Measurements from ENCODE around the gene METRNL.

Gene METRNL

DNA sequence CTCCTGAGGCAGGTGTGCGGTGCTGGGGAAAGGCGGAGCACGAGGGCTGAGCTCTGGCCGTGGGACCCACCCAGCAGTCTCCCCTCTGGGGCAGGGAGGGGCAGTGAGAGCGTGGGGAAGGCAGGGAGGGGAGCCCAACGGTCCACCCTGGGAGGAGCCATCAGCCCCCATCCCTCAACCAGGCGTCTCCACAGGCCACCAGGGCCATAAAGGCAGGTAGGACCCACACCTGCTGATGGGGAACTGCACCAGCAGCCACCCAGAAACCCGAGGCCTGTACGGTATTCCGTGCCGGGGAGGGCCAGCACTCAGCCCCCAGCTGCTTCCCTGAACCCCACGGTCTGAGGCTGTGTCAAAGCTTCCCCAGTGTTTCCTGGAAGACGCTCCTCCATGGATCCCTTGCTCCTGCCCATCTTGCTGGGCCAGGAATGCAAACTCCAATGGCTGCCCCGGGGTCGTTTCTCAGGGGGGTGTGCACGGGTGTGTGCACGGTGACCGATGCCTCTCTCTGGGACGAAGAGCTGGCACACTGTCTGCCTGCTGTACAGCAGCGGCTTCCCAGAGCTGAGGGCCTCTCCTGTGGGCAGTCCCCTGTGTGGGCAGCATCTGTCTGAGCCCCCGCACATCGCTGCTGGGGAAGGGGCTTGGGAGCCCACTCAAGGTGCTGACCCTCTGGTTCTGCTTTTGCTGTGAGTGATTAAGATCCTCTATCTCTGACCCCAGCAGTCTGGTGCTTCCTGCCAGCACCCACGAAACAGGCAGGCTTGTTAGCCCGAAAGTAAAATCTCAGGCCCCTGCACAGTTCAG, 17.2 kb upstream of the METRNL start:
- H3K4me3 ChIP-seq (ENCODE audit: low read length): no peak overlapping the region
- H3F3A ChIP-seq (ENCODE audit: control insufficient read depth, insufficient read depth): no peaks in the 10 kb centered on the region
- no peaks in the 10 kb centered on the region for H3K4me1 ChIP-seq (ENCODE audit: control insufficient read depth, low read length)
- no peaks in the 10 kb centered on the region for H3K9me2 ChIP-seq (replicated peaks; ENCODE audit: control insufficient read depth, low read length)
- no peak overlapping the region for H3K4me2 ChIP-seq (ENCODE audit: low read length)
- H3K27me3 ChIP-seq (ENCODE audit: control insufficient read depth, low read length): 0 out of 2 replicates have a peak, but pooled peaks cover 3% of the 10 kb centered on the region
- H3K9me3 ChIP-seq (ENCODE audit: control insufficient read depth, insufficient read depth, low read length): no peaks in the 10 kb centered on the region
- no peaks in the 10 kb centered on the region for H3K36me3 ChIP-seq (ENCODE audit: control insufficient read depth, low read length)
- no peaks in the 10 kb centered on the region for H3K79me2 ChIP-seq (ENCODE audit: control insufficient read depth, low read length)
- no peaks in the 10 kb centered on the region for H4K20me1 ChIP-seq (ENCODE audit: control insufficient read depth, insufficient read depth, low read depth, low read length)
- no peak overlapping the region for H3K27ac ChIP-seq (ENCODE audit: low read depth, low read length)
- no peak for TF ChIP-seq EZH2phosphoT487 (IDR thresholded peaks at IDR 0.05; ENCODE audit: borderline replicate concordance, low read length)
- TF ChIP-seq CTCF (IDR thresholded peaks at IDR 0.05; ENCODE audit: low read depth, low read length, poor library complexity, severe bottlenecking): no peak

GRCh38 chr17:83062818-83063671, 16.4 kb upstream of the METRNL start:
- TF ChIP-seq EZH2phosphoT487 (IDR thresholded peaks at IDR 0.05; ENCODE audit: borderline replicate concordance, low read length) (no peak), CTCF (IDR thresholded peaks at IDR 0.05; ENCODE audit: low read depth, low read length, poor library complexity, severe bottlenecking) (no peak)
- Histone ChIP-seq H4K20me1 (ENCODE audit: control insufficient read depth, insufficient read depth, low read depth, low read length) (no peaks in the 10 kb centered on the region), H3K9me3 (ENCODE audit: control insufficient read depth, insufficient read depth, low read length) (no peaks in the 10 kb centered on the region), H3K4me2 (ENCODE audit: low read length) (no peak overlapping the region), H3F3A (ENCODE audit: control insufficient read depth, insufficient read depth) (no peaks in the 10 kb centered on the region), H3K36me3 (ENCODE audit: control insufficient read depth, low read length) (no peaks in the 10 kb centered on the region), H3K79me2 (ENCODE audit: control insufficient read depth, low read length) (no peaks in the 10 kb centered on the region), H3K27ac (ENCODE audit: low read depth, low read length) (no peak overlapping the region), H3K4me1 (ENCODE audit: control insufficient read depth, low read length) (no peaks in the 10 kb centered on the region), H3K27me3 (ENCODE audit: control insufficient read depth, low read length) (0 out of 2 replicates have a peak, but pooled peaks cover 3% of the 10 kb centered on the region), H3K9me2 (replicated peaks; ENCODE audit: control insufficient read depth, low read length) (no peaks in the 10 kb centered on the region), H3K4me3 (ENCODE audit: low read length) (no peak overlapping the region)

DNA sequence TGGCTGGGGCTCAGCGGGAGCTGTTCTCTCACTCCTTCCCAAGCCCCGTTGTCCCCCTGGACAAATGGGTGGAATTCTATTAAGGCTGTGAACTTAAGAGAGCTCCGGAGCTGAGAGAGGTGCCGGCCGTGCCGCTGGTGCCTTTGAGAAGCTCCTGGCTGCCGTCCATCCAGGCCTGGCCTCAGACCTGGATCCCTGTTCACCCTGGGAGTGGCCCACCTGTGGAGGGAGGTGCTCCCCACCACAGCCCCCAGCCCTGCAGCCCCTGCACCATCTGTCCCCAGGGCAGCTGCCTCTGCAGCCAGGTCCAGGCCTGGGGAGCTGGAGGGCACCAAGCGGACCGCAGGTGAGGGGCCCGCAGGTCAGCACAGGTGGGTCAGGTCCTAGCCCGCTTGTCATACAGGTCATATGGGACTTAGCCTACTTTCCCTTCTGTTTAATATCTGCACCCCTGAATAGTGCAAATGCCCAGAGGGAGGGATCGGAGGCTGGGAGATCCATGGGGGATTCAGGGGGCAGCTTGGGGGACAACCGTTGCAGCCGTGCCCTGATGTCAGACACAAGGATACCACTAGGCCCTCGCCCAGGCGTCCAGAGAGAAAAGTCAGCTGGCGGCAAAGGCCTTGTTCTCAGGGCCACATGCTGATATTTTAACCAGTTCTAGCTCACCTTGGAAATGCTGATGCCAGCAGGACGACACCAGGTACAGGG, 15.2 kb upstream of the METRNL start:
- Histone ChIP-seq H3K79me2 (ENCODE audit: control insufficient read depth, low read length) (no peaks in the 10 kb centered on the region), H3K27ac (ENCODE audit: low read depth, low read length) (no peak overlapping the region)

More for the DNA sequence above, 15.2 kb upstream of the METRNL start:
- H3K4me1 ChIP-seq (ENCODE audit: control insufficient read depth, low read length): no peaks in the 10 kb centered on the region
- no peaks in the 10 kb centered on the region for H4K20me1 ChIP-seq (ENCODE audit: control insufficient read depth, insufficient read depth, low read depth, low read length)
- H3K4me3 ChIP-seq (ENCODE audit: low read length): no peak overlapping the region
- H3K9me3 ChIP-seq (ENCODE audit: control insufficient read depth, insufficient read depth, low read length): no peaks in the 10 kb centered on the region
- no peaks in the 10 kb centered on the region for H3K36me3 ChIP-seq (ENCODE audit: control insufficient read depth, low read length)
- no peaks in the 10 kb centered on the region for H3K9me2 ChIP-seq (replicated peaks; ENCODE audit: control insufficient read depth, low read length)
- no peak overlapping the region for H3K4me2 ChIP-seq (ENCODE audit: low read length)
- H3K27me3 ChIP-seq (ENCODE audit: control insufficient read depth, low read length): 0 out of 2 replicates have a peak, but pooled peaks cover 3% of the 10 kb centered on the region
- TF ChIP-seq EZH2phosphoT487 (IDR thresholded peaks at IDR 0.05; ENCODE audit: borderline replicate concordance, low read length) (no peak), CTCF (IDR thresholded peaks at IDR 0.05; ENCODE audit: low read depth, low read length, poor library complexity, severe bottlenecking) (no peak)
- no peaks in the 10 kb centered on the region for H3F3A ChIP-seq (ENCODE audit: control insufficient read depth, insufficient read depth)
